ENCODE results near the gene IWS1.
"Not testable (repeated sequence)": the region's sequence is repeated elsewhere in the genome, so short reads cannot be mapped to it uniquely, and the experiment has no call there.

IWS1 gene

DNA sequence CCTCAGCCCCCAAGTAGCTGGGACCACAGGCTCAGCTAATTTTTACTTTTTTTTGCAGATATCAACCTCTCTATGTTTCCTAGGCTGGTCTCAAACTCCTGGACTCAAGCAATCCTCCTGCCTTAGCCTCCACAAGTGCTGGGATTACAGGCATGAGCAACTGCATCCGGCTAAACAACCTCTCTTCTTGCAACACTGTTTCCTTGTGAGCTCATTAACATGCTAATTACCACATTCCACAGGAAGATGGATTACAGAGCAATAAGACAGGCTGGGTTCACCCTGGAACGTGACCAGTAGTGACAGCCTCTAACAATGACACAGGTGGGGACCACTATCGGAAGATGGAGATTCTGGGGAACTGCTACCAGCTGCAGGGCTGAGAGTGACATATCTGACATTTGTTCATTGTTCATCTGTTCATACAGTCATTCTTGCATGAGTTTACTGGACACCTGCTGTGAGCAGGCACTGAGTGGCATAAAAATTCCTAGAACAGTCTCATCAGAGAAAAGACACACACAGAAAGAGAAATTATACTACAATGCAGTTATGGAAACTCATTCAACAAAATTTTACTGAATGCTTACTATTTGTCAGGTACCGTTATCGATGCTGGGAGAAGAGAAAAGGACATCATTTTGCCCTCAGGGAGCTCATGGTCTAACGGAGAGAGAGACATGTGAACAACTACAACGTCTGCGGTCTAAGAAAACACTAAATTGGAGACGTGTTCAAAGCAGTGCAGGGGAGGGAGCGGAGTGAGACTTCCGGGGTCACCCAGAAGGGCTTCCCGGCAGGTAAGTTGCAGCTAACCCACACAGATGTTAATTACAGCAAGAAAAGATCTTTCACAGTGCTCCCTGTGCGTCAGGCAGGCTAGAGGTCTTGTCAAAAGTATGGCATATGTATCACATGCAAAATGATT is 70.5 kb downstream of the IWS1 start:
- FAIRE-seq: no peak

DNA sequence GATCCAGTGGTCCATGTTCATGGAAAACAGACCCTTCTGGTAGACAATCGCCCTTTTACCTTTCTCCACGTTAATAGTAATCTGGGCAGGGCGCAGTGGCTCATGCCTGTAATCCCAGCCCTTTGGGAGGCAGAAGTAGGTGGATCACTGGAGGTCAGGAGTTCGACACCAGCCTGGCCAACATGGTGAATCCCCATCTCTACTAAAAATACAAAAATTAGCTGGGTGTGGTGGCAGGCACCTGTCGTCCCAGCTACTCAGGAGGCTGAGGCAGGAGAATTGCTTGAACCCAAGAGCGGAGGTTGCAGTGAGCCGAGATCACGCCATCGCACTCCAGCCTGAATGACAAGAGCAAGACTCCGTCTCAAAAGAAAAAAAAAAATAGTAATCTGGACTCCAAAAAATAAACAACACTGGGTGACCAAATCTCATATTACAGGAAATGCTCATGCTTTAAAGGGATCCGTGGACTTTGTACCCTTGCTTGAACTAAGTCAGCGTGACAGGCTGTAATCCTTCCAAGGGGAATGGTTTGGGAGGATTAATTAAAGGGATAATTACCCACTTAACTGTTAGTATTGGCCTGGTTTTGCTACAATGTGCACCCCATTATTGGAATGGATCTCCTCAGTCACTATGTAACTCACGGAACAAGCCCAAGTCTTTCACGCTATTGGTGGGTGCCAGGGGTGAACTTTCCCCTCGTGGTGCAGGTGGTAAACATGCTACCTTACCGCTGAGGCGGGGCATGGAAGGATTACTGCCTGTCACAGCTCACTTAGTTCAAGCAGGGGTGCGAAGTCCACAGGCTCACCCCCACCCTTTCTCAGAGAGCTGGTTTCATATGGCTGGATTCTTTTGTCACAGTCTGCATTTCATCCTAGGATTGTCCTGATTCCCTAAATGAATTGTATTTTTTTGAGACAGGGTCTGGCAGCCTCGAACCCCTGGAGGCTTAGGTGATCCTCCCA is 71.4 kb downstream of the IWS1 start:
- DNase-seq (ENCODE audit: insufficient read length, low spot score) (no peak), FAIRE-seq (no peak)
- no peak for TF ChIP-seq POLR2A (IDR thresholded peaks at IDR 0.05; ENCODE audit: low read depth, low read length)

More for the DNA sequence above, 70.5 kb downstream of the IWS1 start:
- DNase-seq (ENCODE audit: insufficient read length, low spot score): no peak
- TF ChIP-seq POLR2A (IDR thresholded peaks at IDR 0.05; ENCODE audit: low read depth, low read length): no peak

DNA sequence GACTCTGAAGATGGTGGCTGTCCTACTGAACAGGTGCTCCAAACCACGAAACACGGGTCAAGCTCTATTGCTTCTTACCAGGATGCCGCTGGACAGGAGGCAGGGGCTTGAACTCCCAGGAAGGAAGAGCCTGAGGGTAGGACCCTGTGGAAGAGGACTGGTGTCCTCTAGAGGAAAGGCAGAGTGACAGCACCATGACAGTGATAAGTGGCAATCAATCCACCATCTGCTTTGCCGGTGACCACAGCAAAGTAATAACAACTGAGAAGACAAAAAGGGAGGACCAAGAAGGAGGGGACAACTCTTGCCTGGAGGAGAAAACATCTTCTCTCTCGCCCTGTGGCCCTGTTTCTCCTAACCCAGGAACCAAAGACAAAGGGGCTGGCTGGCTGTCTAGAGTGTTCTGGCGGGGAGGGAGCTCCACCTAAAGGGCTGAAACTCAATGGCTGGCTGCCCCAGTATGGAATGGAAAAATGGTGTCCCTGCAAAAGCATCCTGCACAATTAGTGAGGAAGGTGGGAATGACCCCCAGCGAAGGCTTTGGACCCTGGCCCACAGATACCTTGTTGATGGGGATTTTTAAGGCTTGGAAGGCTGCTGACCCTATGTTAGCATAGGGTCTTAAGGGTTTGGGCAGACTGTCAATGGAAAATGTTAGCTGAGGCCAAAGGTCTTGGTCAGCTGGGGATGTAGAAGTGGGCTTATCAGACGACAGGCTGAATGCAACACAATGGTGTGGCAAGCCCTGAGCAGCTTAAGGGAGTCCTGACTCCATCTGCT is 72.7 kb downstream of the IWS1 start:
- no peak for DNase-seq (ENCODE audit: insufficient read length, low spot score)
- TF ChIP-seq POLR2A (IDR thresholded peaks at IDR 0.05; ENCODE audit: low read depth, low read length): no peak
- no peak for FAIRE-seq

DNA sequence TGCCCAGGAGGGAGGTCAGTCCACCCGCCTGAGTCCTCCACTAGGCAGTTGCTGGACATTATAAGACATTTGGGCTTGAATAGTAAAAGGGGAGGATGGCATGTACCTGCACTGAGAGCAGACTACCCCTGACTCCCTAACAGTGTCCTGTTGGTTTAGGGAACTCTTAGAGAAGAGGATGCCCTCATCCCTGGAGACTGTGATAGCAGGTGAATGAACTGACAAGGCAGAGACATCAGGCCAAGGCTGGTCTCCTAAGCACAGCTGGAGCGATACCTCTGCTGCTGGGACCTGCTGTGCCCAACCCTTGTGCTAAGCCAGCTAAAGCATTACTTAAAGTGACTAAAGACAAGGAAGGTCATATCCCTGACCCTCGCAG is 73.3 kb downstream of the IWS1 start:
- FAIRE-seq (no peak), DNase-seq (ENCODE audit: insufficient read length, low spot score) (no peak)
- TF ChIP-seq POLR2A (IDR thresholded peaks at IDR 0.05; ENCODE audit: low read depth, low read length): no peak

DNA sequence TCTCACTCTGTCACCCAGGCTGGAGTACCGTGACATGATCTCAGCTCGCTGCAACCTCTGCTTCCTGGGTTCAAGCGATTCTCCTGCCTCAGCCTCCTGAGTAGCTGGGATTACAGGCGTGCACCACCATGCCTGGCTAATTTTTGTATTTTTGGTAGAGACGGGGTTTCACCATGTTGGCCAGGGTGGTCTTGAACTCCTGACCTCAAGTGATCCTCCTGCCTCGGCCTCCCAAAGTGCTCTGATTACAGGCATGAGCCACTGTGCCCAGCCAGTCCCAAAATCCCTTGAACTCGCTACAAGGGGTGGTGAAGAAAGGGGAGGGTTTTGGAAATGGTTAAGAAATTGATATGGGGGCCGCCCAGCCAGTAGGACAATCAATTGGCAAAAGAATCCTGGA is 73.9 kb downstream of the IWS1 start:
- DNase-seq (ENCODE audit: insufficient read length, low spot score); FAIRE-seq: not testable (repeated sequence)

DNA sequence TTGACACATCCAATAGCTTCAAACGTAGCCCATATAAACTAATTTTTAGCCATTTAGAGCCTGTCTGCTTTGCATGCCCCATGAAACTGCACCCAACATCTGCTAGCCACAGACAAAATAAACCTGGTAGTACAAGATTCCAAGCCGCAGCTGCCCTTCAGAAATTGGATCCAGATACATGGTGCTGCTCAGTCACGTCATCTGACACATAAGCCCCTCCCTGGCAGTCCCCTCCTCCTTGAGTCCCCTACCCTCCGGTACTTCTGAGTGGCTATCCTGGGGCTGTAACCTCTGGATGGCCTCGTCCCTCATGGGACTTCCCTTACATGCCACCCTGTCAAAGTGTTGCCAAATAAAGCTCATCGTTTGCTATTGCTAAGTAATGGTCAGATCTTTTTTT is 74.3 kb downstream of the IWS1 start:
- no peak for FAIRE-seq
- TF ChIP-seq POLR2A (IDR thresholded peaks at IDR 0.05; ENCODE audit: low read depth, low read length): no peak

DNA sequence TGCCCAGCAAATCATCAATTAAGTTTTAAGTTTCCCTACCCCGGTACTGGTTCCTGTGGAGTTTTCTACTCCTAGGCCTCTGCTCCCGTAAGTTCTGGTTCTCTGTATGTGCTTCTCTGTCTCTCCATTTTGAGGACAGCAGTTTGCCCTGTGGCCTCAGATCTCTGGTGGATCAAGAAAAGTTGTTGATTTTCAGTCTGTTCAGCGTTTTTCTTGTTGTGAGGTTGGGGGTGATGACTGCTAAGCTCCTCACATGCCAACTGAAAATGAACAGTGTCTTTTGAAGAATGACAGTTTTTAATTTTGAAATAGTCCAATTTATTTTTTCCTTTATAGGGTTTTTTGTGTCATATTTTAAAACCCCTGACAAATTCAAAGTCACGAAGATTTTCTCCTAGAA is 76.4 kb downstream of the IWS1 start:
- no peak for TF ChIP-seq POLR2A (IDR thresholded peaks at IDR 0.05; ENCODE audit: low read depth, low read length)
- FAIRE-seq: no peak
- DNase-seq (ENCODE audit: insufficient read length, low spot score): no peak

More for the DNA sequence above, 74.3 kb downstream of the IWS1 start:
- DNase-seq (ENCODE audit: insufficient read length, low spot score): no peak

DNA sequence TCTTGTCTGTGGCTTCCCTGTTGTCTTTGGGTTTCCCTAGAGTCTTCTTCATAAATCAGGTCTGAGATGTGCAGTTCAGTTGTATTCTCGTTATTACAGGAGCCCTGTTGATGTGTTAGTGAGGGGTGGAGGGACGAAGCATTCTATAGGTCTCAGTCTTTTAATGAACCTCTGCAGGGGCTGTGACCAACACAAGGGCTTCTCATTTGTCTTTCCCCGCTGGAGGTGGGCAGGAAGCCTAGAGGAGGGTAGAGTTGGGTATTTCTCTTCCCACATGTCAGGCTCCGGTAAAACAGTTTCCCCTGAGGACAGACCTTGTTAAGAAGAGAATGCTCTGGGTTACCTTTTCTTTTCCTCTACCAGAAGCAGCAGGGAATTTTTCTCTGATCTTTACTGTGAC is 76.9 kb downstream of the IWS1 start:
- no peak for DNase-seq (ENCODE audit: insufficient read length, low spot score)
- TF ChIP-seq POLR2A (IDR thresholded peaks at IDR 0.05; ENCODE audit: low read depth, low read length): no peak
- no peak for FAIRE-seq

DNA sequence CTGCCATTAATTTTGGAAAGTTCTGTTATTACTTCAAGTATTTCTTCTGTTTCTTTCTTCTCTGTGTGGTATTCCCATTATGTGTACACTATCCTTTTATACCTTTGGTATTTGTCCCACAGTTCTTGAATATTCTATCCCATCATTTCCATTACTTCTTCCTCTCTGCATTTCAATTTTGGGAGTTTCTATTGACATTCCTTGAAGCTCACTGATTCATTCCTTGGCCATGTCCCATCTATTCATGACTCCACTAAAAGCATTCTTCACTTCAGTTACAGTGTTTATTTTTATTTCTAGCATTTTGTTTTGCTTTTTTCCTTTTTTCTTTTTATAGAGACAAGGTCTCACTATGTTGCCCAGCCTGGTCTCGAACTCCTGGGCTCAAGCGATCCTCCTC is 77.8 kb downstream of the IWS1 start:
- FAIRE-seq: no peak
- no peak for DNase-seq (ENCODE audit: insufficient read length, low spot score)
- TF ChIP-seq POLR2A (IDR thresholded peaks at IDR 0.05; ENCODE audit: low read depth, low read length): no peak

DNA sequence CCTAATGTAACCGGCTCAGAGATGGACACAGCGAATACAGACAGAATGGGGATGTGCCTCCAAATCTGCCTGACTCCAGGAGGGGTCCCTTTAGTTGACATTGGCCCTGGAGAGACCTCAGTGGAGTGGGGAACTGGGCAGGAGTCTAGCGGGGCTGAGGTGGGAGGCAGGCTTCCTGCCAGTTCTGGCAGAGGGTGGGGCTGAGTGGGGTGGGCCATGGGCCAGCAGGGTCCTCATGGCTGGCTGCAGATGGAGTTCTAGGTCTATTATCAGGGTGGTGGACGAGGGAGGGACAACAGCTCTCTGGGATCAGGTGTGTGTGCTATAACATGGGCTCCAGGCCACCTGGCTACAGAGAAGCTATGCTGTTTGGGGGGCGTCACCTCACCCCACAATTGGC is 86.9 kb downstream of the IWS1 start:
- FAIRE-seq: no peak
- no peak for TF ChIP-seq POLR2A (IDR thresholded peaks at IDR 0.05; ENCODE audit: low read depth, low read length)
- no peak for DNase-seq (ENCODE audit: insufficient read length, low spot score)

DNA sequence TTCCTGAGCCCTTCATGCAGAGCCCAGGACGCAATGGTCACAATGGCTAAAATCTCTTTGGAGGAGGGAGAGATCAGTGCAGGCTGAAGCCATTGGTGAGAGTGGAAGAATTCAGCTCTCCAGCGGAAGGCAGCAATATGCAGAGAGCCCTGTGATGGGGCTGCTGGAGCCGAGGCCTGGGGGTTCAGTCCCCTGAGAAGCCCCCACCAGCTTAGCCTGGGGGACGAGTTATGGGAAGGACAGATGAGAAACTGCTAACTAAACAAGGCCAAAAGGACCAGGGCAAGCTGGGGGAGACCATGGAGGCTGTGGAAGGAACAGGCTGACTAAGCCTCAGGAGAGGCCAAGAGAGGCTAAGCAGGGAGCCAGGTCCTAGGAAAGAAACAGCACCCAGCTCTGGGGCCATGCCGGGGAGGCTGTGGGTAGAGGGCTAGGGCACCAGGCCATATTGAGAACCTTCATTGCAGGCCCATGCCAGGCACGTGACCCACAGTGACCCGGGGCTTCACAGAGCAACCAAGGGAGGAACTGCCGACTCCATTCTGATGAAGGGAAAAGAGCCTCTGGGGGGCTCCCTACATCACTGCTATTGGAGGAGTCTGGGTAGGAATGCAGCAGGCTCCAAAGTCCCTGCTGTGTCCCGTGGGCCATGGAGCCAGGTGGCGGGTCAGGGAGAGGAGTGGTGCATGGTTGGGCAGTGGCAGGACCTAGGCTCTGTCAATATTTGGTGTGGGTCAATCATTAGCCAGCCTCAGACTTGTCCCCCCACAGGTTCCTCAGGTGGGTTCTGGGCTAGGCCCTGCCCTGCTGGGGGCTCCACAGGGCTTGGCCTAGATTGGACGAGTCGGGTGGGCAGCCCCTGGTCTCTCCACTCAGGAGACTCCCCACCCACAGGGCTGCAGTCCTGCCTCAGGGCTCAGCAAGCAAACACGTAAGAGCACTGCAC is 88.2 kb downstream of the IWS1 start:
- no peak for TF ChIP-seq POLR2A (IDR thresholded peaks at IDR 0.05; ENCODE audit: low read depth, low read length)
- no peak for DNase-seq (ENCODE audit: insufficient read length, low spot score)
- no peak for FAIRE-seq

DNA sequence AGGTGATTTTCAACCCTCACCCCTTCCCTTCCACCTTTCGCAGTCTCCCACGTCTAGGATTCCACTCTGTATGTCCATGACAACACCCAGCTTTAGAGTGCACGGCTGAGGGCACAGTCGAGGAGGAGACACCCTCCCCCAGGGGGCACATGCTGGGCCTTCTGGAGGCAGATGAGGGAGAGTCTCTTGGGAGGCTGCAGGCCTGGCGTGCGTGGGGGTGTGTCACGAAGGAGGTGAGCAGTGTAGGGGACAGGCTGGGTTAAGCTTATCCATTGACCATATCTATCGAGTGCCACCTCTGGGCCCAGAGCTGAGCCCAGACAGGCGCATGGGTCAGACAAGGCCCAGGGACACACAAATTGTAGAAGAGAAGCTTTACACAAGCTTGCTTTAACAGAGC is 89.2 kb downstream of the IWS1 start:
- DNase-seq (ENCODE audit: insufficient read length, low spot score) (no peak), FAIRE-seq (no peak)
- no peak for TF ChIP-seq POLR2A (IDR thresholded peaks at IDR 0.05; ENCODE audit: low read depth, low read length)

DNA sequence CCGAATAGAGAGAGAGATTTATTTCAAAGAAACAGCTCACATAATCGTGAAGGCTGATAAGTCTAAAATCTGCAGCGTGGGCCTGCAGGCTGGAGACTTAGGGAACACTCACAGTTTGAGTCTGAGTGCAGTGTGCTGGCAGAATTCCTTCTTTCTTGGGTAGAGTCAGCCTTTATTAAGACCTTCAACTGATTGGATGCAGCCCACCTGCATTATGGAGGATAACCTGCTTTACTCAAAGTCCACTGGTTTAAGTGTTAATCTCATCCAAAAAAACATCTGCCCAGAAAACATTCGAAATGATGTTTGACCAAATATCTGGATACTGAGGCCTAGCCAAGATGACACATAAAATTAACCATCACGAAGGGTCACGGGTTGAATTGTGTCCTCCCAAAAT is 91.8 kb downstream of the IWS1 start:
- FAIRE-seq (no peak), DNase-seq (ENCODE audit: insufficient read length, low spot score) (no peak)
- no peak for TF ChIP-seq POLR2A (IDR thresholded peaks at IDR 0.05; ENCODE audit: low read depth, low read length)
